GM19467 (cell line): Measurements from ENCODE around the gene BICRA.
A peak's percentile ranks its signal among the peaks of the same experiment; 100 is the strongest.
"Not testable (repeated sequence)": the region's sequence is repeated elsewhere in the genome, so short reads cannot be mapped to it uniquely, and the experiment has no call there.

Experiments used
- ATAC-seq: cut with Tn5 transposase; IDR thresholded peaks from one replicate; pipeline ENCODE4 v1.9.1; 2021; ENCODE audit warnings: mild to moderate bottlenecking, moderate library complexity; ENCODE audit not compliant: unreplicated experiment

BICRA gene

DNA sequence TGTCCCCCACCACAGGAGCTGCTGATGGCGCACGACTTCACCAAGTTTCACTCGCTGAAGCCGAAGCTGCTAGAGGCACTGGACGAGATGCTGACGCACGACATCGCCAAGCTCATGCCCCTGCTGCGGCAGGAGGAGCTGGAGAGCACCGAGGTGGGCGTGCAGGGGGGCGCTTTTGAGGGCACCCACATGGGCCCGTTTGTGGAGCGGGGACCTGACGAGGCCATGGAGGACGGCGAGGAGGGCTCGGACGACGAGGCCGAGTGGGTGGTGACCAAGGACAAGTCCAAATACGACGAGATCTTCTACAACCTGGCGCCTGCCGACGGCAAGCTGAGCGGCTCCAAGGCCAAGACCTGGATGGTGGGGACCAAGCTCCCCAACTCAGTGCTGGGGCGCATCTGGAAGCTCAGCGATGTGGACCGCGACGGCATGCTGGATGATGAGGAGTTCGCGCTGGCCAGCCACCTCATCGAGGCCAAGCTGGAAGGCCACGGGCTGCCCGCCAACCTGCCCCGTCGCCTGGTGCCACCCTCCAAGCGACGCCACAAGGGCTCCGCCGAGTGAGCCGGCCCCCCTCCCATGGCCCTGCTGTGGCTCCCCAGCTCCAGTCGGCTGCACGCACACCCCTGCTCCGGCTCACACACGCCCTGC lies 132.1 kb downstream of the BICRA start:
- ATAC-seq = no peak

DNA sequence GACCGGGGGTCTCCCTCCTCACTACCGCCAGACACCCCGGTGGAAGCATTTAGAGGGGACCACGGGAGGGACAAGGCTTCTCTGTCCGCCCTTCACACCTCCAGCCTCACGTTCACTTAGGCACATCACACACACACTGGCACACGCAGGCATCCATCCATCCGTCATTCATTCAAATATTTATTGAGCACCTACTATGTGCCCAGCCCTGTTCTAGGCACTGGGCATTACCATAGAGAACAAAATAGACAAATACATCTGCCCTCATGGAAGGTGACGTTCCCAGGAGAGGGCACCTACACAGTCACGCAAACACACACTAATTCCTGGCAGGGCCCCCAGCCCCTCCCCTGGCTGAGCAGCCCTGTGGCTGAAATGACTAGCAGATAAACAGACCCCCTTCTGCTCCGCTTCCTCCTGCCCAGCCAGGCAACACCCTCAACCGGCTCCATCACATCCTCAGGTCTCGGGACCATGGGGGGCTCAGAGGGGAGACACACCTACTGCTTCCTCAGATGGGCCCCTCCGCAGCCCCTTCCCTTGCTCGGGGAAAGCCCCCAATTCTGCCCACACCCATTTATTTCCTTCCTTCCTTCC lies 132.7 kb downstream of the BICRA start:
- no peak for ATAC-seq

DNA sequence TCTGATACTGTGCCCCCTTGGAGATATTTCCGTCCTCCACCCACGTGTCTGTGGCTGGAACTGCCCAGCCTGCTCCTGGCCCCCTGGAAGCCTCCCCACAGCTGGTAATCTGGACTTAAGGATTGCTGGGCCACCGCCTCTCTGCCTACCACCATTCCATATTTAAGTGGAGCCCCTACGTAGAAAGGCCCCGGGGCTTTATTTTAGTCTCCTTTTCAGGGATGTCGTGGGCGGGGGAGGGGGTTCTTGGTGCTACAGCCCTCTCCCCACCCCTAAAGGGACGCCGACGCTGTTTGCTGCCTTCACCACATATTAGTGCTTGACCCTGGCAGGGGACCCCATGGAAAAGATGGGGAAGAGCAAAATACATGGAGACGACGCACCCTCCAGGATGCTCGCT lies 133.7 kb downstream of the BICRA start:
- no peak for ATAC-seq

DNA sequence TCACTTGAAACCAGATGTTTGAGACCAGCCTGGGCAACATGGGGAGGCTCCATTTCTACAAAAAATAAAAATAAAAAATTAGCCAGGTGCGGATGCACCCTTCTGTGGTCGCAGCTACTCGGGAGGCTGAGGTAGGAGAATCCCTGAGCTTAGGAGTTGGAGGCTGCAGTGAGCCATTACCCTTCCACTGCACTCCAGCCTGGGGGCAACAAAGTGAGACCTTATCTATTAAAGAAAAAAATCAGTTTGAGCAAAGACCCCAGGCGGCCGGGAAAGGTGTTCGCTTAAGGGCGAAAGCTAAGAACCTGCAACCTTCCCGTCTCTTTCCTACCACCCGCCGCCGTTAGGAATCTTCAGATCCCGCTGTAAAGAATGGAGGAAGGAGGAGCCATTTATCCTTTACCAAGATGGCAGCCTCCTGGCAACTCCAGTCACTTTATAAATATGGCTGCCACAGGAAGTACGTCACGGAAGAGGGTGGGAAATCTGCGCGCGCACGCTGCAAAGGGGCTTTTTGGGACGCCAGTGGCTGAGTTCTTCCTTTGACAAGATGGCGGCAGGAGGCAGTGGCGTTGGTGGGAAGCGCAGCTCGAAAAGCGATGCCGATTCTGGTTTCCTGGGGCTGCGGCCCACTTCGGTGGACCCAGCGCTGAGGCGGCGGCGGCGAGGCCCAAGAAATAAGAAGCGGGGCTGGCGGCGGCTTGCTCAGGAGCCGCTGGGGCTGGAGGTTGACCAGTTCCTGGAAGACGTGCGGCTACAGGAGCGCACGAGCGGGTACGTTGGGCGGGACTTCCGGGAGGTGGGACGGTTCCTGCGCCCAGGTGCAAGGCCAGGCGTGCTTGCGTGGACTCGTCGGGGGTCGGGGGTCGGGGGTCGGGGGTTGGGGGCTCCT lies 136.3 kb downstream of the BICRA start, which contains the start of gene NOP53:
Gene NOP53, plus strand, starts transcription at position 537 of the 892 bp plus-strand sequence. Its CDS starts 14 bp downstream, at position 551.
- peak; percentile 50 for ATAC-seq

DNA sequence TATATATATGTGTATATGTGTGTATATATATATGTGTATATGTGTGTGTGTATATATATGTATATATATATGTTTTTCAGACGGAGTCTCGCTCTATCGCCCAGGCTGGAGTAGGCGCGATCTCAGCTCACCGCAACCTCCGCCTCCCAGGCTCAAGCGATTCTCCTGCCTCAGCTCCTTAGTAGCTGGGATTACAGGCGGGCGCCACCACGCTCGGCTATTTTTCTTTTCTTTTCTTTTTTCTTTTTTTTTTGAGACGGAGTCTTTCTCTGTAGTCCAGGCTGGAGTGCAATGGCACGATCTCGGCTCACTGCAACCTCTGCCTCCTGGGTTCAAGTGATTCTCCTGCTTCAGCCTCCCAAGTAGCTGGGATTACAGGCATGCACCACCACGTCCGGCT lies 137.2 kb downstream of the BICRA start:
- ATAC-seq = not testable (repeated sequence)

DNA sequence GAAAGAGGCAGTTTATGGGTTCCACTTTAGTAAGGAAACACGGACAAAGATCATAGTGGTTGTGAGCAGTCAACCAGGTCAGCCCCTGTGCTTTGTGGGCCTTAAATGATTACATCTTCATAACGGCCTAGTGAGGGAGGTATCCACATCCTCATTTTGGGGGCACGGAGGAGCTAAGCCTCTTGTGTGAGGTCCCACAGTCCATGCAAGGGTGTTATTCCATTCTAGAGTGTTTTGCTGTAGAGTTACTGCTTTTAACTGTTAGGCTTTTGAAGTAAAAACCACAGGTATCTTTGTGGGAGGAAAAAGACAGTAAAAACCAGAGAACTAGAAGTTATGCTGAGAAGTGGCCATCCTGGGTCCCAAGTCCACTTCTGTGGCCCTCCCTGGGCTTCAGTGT lies 140.4 kb downstream of the BICRA start:
- no peak for ATAC-seq

DNA sequence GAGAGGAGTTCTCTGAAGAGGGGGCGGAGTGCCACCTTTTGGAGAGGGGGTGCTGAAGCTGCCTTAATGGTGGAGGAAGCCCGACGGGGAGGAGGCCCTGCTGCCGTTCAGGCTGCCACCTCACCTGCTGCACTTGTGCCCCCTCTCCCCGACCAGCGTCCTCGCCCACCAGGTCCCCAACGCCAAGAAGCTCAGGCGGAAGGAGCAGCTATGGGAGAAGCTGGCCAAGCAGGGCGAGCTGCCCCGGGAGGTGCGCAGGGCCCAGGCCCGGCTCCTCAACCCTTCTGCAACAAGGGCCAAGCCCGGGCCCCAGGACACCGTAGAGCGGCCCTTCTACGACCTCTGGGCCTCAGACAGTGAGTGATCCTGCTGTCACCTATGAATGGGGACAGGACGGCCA lies 141.8 kb downstream of the BICRA start:
- ATAC-seq = no peak

DNA sequence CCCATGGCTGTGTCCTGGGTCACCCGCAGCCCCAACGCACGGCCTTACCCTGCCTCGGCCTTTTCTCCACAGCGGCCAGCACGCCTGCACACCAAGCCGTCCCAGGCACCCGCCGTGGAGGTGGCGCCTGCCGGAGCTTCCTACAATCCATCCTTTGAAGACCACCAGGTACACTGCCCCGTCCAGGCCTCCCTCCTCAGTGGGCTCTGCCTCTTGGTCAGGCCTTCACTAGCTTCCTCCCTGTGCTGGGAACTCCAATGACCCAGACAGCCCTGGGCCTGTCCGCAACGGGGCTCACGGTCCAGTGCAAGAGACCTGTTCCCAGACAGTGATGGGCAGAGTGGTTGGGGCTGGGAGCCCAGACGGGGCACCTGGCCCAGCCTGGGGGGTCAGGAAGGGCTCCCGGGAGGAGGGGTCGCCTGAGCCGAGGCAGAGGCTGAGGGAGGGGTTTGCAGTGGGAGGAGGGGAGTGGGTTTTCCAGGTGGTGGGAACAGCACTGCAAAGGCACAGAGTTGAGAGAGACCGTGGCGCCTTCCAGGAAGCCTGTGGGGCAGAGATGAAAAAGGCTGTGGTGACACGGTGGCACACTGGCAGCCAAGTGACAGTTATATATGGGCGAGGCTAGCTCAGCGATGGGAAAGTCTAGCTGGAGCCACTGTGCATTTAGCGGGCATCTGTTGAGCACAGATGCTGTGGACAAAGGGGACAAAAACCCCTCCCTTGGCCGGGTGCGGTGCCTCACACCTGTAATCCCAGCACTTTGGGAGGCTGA lies 143.7 kb downstream of the BICRA start:
- ATAC-seq = no peak
